Natural killer cell (primary cell): ENCODE results near the gene C16orf74. TPM values are rescaled to one million over a fixed set of nuclear protein-coding genes. Genes with fewer than 3 reads are reported as not detected.

ENCODE experiments used
- ATAC-seq, 3 donors: fragments of 150-1000 bp in 2 of 3; fragments of 200-7000 bp in 1 of 3; cut with Tn5 transposase; 1 replicate in 1 of 3; 2 replicates in 2 of 3; pipeline ENCODE4 v1.10.0; 2021; ENCODE audit warnings: mild to moderate bottlenecking in 2 of 3, moderate library complexity in 2 of 3
- DNase-seq, 2 donors: peaks; one replicate each; pipeline versions ENCODE4 v3.0.0 to v3.0.0-alpha.2; 2013 to 2021; ENCODE audit warnings: mixed read lengths in 1 of 2
- H3K27ac ChIP-seq: one replicate; pipeline ENCODE4 v1.5.1; 2013; ENCODE audit warnings: mild to moderate bottlenecking, low read length
- H3K27me3 ChIP-seq: one replicate; pipeline ENCODE4 v1.6.1; 2013; ENCODE audit warnings: low read length; ENCODE audit not compliant: control insufficient read depth, insufficient read depth
- H3K36me3 ChIP-seq: one replicate; pipeline ENCODE4 v1.6.1; 2013; ENCODE audit warnings: low read length; ENCODE audit not compliant: control insufficient read depth, insufficient read depth
- H3K4me1 ChIP-seq: one replicate; pipeline ENCODE4 v1.6.1; 2013; ENCODE audit warnings: low read length; ENCODE audit not compliant: control insufficient read depth, insufficient read depth
- H3K4me3 ChIP-seq: one replicate; pipeline ENCODE4 v1.5.1; 2013; ENCODE audit warnings: low read length
- H3K9me3 ChIP-seq: one replicate; pipeline ENCODE4 v1.6.1; 2013; ENCODE audit warnings: low read length; ENCODE audit not compliant: control insufficient read depth, insufficient read depth
- H3K27ac Mint-ChIP-seq, 2 donors: one replicate each; pipeline ENCODE4 v1.8.0; 2022; ENCODE audit warnings: mild to moderate bottlenecking in 2 of 2, mixed read lengths in 2 of 2, moderate library complexity in 1 of 2
- H3K27me3 Mint-ChIP-seq, 2 donors: one replicate each; pipeline ENCODE4 v1.8.0; 2022; ENCODE audit warnings: low read depth in 2 of 2, mixed read lengths in 2 of 2
- H3K36me3 Mint-ChIP-seq: one replicate; pipeline ENCODE4 v1.8.0; 2022; ENCODE audit warnings: mixed read lengths
- H3K4me1 Mint-ChIP-seq, 2 donors: one replicate each; pipeline ENCODE4 v1.8.0; 2022; ENCODE audit warnings: mixed read lengths in 2 of 2
- H3K4me3 Mint-ChIP-seq: one replicate; pipeline ENCODE4 v1.8.0; 2022; ENCODE audit warnings: mild to moderate bottlenecking, moderate library complexity, mixed read lengths
- H3K9me3 Mint-ChIP-seq, 2 donors: one replicate each; pipeline ENCODE4 v1.8.0; 2022; ENCODE audit warnings: mixed read lengths in 2 of 2
- WGBS: methylation state at CpG from one replicate; pipeline ENCODE4 v1.1.7; 2013; ENCODE audit warnings: missing lambda C conversion rate; ENCODE audit not compliant: insufficient coverage; 5-methylcytosine and 5-hydroxymethylcytosine counted together
- intact Hi-C: fragments of 100-400 bp; cut with micrococcal nuclease; formaldehyde crosslinking; loops from one replicate; pipeline ENCODE4 v1.14.2; 2022
- total RNA-seq, 4 donors: library from RNA; stranded (reverse); fragments of 120-200 nt in 1 of 4; gene quantifications; one replicate each; pipeline versions ENCODE4 v1.2.3 to v1.2.4, GENCODE V29; 2013 to 2022
- TF ChIP-seq, protein P1 (sequence below): fragments of 200-600 bp; IDR thresholded peaks from one replicate; pipeline ENCODE4 v1.8.0; 2022; ENCODE audit warnings: antibody characterized with exemption

The C16orf74 gene
- total RNA-seq, 3 donors from 2014 or later (not counting 1 experiment from before 2014, with no cell fraction given): 0.71 to 2.2 (median 1.8) TPM

DNA sequence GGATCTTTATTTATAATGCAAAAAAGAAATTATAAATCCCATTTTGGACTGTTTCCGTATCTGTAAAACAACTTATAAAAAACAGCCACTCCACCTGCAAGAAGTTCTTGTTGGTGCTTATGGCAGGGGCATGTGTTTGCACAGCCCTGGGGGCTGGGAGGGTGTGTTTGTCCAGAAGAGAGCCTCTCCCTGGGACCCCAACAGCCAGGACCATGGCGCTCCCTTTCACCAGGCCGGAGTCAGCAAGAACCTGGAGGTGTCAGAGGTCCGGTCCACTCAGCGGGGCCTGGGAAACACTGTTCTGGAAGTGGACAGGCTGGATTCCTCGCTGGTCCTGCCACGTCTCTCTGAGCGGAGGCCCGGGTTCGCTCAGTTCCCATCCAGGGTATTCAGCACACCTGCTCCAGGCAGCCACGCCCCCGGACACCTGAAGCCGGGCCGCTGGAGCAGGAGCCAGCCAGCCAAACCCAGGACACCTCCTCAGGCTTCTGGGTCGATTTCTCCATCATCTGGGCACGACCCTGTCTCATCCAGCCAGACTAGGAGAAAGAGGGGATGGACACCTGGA lies 43.3 kb downstream of the C16orf74 start:
- no peaks in the 10 kb centered on the region for H3K4me1 ChIP-seq
- no peaks in the 10 kb centered on the region for H3K4me1 Mint-ChIP-seq
- no peak overlapping the region for H3K4me3 Mint-ChIP-seq
- 89% methylated on average over 15 of the region's 16 CpGs for WGBS
- intact Hi-C loops: no loop called here
- no peaks in the 10 kb centered on the region for H3K9me3 Mint-ChIP-seq
- no peaks in the 10 kb centered on the region for H3K36me3 Mint-ChIP-seq
- H3K27ac Mint-ChIP-seq: no peak overlapping the region
- H3K27me3 ChIP-seq: no peaks in the 10 kb centered on the region
- no peak overlapping the region for H3K4me3 ChIP-seq
- H3K27ac ChIP-seq: no peak overlapping the region
- H3K9me3 ChIP-seq: peaks cover 4% of the 10 kb centered on the region
- H3K27me3 Mint-ChIP-seq: no peaks in the 10 kb centered on the region
- TF ChIP-seq, protein P1, sequence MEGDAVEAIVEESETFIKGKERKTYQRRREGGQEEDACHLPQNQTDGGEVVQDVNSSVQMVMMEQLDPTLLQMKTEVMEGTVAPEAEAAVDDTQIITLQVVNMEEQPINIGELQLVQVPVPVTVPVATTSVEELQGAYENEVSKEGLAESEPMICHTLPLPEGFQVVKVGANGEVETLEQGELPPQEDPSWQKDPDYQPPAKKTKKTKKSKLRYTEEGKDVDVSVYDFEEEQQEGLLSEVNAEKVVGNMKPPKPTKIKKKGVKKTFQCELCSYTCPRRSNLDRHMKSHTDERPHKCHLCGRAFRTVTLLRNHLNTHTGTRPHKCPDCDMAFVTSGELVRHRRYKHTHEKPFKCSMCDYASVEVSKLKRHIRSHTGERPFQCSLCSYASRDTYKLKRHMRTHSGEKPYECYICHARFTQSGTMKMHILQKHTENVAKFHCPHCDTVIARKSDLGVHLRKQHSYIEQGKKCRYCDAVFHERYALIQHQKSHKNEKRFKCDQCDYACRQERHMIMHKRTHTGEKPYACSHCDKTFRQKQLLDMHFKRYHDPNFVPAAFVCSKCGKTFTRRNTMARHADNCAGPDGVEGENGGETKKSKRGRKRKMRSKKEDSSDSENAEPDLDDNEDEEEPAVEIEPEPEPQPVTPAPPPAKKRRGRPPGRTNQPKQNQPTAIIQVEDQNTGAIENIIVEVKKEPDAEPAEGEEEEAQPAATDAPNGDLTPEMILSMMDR: no peak
- no peaks in the 10 kb centered on the region for H3K36me3 ChIP-seq
- DNase-seq: no peak
- ATAC-seq: no peak

DNA sequence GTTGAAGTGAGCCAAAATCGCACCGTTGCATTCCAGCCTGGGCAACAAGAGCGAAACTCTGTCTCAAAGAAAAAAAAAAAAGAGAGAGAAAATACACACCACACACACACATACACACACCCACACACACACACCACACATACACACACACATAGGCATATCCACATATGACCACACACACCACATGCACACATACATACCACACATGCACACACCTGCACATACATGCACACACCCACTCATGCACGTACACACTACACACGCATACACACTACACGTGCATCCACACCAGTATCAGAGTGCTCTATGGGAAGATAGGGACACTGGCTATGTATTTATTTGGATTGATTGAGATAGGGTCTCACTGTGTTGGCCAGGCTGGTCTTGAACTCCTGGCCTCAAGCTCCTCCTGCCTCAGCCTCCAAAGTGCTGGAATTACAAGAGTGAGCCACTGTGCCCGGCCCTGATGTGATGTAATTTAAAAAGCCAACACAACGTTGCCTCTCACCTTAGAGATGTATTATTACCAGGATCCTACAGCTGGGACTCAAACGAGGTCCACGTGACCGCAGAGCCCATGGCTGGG lies 44.4 kb downstream of the C16orf74 start:
- H3K4me3 Mint-ChIP-seq: no peak overlapping the region
- DNase-seq (no peak), ATAC-seq (no peak)
- Histone ChIP-seq H3K9me3 (no peaks in the 10 kb centered on the region), H3K36me3 (no peaks in the 10 kb centered on the region), H3K4me3 (no peak overlapping the region), H3K27me3 (no peaks in the 10 kb centered on the region), H3K4me1 (no peaks in the 10 kb centered on the region), H3K27ac (no peak overlapping the region)
- H3K27me3 Mint-ChIP-seq: no peaks in the 10 kb centered on the region
- H3K9me3 Mint-ChIP-seq: no peaks in the 10 kb centered on the region
- no peaks in the 10 kb centered on the region for H3K36me3 Mint-ChIP-seq
- intact Hi-C loops: no loop called here
- no peak overlapping the region for H3K27ac Mint-ChIP-seq
- TF ChIP-seq, protein P1: no peak
- 89% methylated on average over 8 of the region's 11 CpGs for WGBS
- no peaks in the 10 kb centered on the region for H3K4me1 Mint-ChIP-seq

DNA sequence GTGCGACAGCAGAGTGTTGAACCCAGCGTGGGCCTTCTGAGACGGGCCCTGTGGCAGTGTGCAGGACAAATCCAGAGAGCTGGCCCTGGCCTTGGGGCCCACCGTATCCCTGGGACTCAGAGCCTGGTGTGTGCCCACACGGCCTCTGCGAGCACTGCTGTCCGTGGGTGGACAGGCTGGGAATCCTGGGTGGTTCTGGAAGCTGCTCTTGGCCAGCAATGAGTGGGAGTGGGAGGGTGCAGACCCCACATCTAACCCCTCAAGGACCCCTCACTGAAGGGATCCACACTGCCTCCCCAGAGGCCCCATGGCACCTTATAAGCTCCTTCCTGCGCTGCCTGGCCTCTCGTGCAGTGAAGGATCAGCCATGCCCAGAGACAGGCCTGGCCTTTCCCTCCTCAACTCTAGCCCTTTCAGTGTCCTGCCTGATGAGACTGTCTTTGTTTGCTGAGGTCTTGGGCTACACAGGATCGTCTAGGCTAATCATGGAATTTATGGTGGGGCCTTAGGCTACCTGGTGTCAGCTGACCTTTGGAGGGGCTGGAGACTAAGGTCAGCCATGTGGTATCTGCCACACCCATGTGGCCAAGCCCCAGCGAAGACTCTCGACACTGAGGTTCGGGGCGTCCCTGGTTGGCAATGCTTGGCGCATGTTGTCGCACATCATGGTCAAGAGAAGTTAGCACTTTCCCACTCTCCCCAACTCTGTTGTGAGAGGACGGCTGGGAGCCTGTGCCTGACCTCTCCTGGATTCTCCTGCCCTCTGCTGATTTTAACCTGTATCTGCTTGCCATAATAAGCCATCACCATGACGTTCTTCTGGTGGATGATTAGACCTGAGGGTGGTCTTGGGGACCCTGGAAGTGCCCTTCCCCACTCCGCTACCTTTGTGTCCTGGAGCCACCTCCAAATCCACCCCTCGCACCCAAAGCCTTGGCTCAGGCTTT lies 45.7 kb downstream of the C16orf74 start:
- H3K27me3 Mint-ChIP-seq: no peaks in the 10 kb centered on the region
- TF ChIP-seq, protein P1: no peak

More for the DNA sequence above, 45.7 kb downstream of the C16orf74 start:
- DNase-seq: no peak
- H3K36me3 ChIP-seq: no peaks in the 10 kb centered on the region
- H3K27ac ChIP-seq: no peak overlapping the region
- Mint-ChIP-seq H3K4me1 (no peaks in the 10 kb centered on the region), H3K27ac (no peak overlapping the region), H3K36me3 (no peaks in the 10 kb centered on the region), H3K9me3 (no peaks in the 10 kb centered on the region), H3K4me3 (no peak overlapping the region)
- no peak for ATAC-seq
- no peaks in the 10 kb centered on the region for H3K9me3 ChIP-seq
- H3K4me1 ChIP-seq: no peaks in the 10 kb centered on the region
- intact Hi-C loops: no loop called here
- H3K4me3 ChIP-seq: no peak overlapping the region
- H3K27me3 ChIP-seq: no peaks in the 10 kb centered on the region
- WGBS: 92% methylated on average over 20 of the region's 20 CpGs
